GM12878 (cell line): ENCODE results near the gene GNPTG. TPM values are rescaled to one million over a fixed set of nuclear protein-coding genes. Genes with fewer than 3 reads are reported as not detected.

Source experiments
- ATAC-seq: fragments of 200-7000 bp; cut with Tn5 transposase; 3 replicates; pipeline ENCODE4 v1.9.1; 2020; ENCODE audit warnings: mild to moderate bottlenecking, moderate library complexity
- BruUV-seq: library from RNA; stranded (reverse); fragments of 400-500 nt; replicated peaks from 2 replicates; lab custom pipeline; 2021; lab: Mats Ljungman, UMichigan
- CTCF ChIA-PET: fragments of 300-600 bp; sonication (Branson Sonifier 250); formaldehyde crosslinking; extraction: SDS; loops from one replicate; lab custom pipeline; 2021; ENCODE audit warnings: inconsistent platforms; lab: Yijun Ruan, JAX
- POLR2A ChIA-PET: fragments of 350-600 bp; formaldehyde crosslinking; extraction: SDS; loops from one replicate; lab custom pipeline; 2021; ENCODE audit warnings: inconsistent platforms; lab: Charles Lee
- RAD21 ChIA-PET: fragments of 300-600 bp; sonication (Branson Sonifier 250); formaldehyde crosslinking; loops from one replicate; lab custom pipeline; 2023; ENCODE audit warnings: antibody characterized with exemption; ENCODE audit not compliant: unreplicated experiment; lab: Charles Lee
- SMC1A ChIA-PET: fragments of 300-600 bp; sonication (Branson Sonifier 250); formaldehyde crosslinking; loops from one replicate; lab custom pipeline; 2023; ENCODE audit not compliant: unreplicated experiment, uncharacterized antibody; lab: Charles Lee
- DNase-seq: peaks from one replicate; pipeline ENCODE4 v3.0.0-alpha.2; 2011; ENCODE audit warnings: low read depth, low spot score
- FAIRE-seq: peaks from 3 replicates; lab custom pipeline; 2011; peaks lifted over from hg19 to GRCh38; lab: Jason Lieb, UNC
- H2AFZ ChIP-seq: 2 replicates; pipeline ENCODE4 v1.6.0; 2011; ENCODE audit warnings: low read depth, low read length, control low read depth; ENCODE audit not compliant: control insufficient read depth
- H3K27ac ChIP-seq: 2 replicates; pipeline ENCODE4 v1.5.1; 2011; ENCODE audit warnings: control low read depth; ENCODE audit not compliant: control insufficient read depth, insufficient read depth
- H3K27me3 ChIP-seq, 2 experiments: replicated peaks in 1 of 2; 2 replicates each; pipeline versions ENCODE4 v1.6.0 to v1.6.1; 2011; ENCODE audit warnings: low read length in 1 of 2; ENCODE audit not compliant: control insufficient read depth in 2 of 2, insufficient read depth in 2 of 2
- H3K36me3 ChIP-seq, 2 experiments: 2 replicates each; pipeline ENCODE4 v1.5.1; 2011; ENCODE audit warnings: low read length in 1 of 2; ENCODE audit not compliant: control insufficient read depth in 2 of 2, insufficient read depth in 2 of 2
- H3K4me1 ChIP-seq: 2 replicates; pipeline ENCODE4 v1.6.1; 2011; ENCODE audit warnings: mild to moderate bottlenecking, low read length, moderate library complexity, mixed read lengths; ENCODE audit not compliant: control insufficient read depth, insufficient read depth
- H3K4me2 ChIP-seq: 2 replicates; pipeline ENCODE4 v1.6.0; 2011; ENCODE audit warnings: control low read depth; ENCODE audit not compliant: control insufficient read depth, insufficient read depth
- H3K4me3 ChIP-seq: fragments of 200-600 bp; sonication (generic); 2 replicates; pipeline ENCODE4 v1.5.1; 2016
- H3K79me2 ChIP-seq: 2 replicates; pipeline ENCODE4 v1.6.0; 2011; ENCODE audit warnings: low read length; ENCODE audit not compliant: control insufficient read depth, insufficient read depth
- H3K9ac ChIP-seq: 2 replicates; pipeline ENCODE4 v1.8.0; 2011; ENCODE audit warnings: low read length, control low read depth, mixed read lengths; ENCODE audit not compliant: control insufficient read depth, insufficient read depth
- H3K9me3 ChIP-seq: replicated peaks from 3 replicates; pipeline ENCODE4 v1.5.1; 2011; ENCODE audit warnings: mild to moderate bottlenecking, low read length; ENCODE audit not compliant: control insufficient read depth, insufficient read depth
- H4K20me1 ChIP-seq: 2 replicates; pipeline ENCODE4 v1.6.0; 2011; ENCODE audit not compliant: control insufficient read depth, insufficient read depth
- CBX3 ChIP-seq: fragments of 200-600 bp; sonication (generic); IDR thresholded peaks from 2 replicates; pipeline ENCODE4 v1.6.1; 2016; ENCODE audit warnings: low read depth, borderline replicate concordance
- CTCF ChIP-seq, 3 experiments: IDR thresholded peaks in 2 of 3; conservative IDR thresholded peaks in 1 of 3; 2 replicates each; pipeline ENCODE4 v1.5.1; 2011; ENCODE audit warnings: low read depth in 3 of 3, low read length in 3 of 3, mild to moderate bottlenecking in 3 of 3, control low read depth in 2 of 3, moderate library complexity in 2 of 3, inconsistent platforms in 1 of 3, mixed read lengths in 1 of 3; ENCODE audit not compliant: control insufficient read depth in 2 of 3, insufficient read depth in 1 of 3; ENCODE audit errors: extremely low read depth in 1 of 3
- EP300 ChIP-seq, 2 experiments: fragments of 150-350 bp in 1 of 2; IDR thresholded peaks; 2 replicates each; pipeline ENCODE4 v1.6.1; 2011 to 2012; ENCODE audit warnings: low read depth in 2 of 2, low read length in 2 of 2, borderline replicate concordance in 1 of 2, improper control_type of control experiment in 1 of 2, inconsistent platforms in 1 of 2; ENCODE audit not compliant: control insufficient read depth in 1 of 2
- FOXK2 ChIP-seq: fragments of 450-650 bp; IDR thresholded peaks from 2 replicates; pipeline ENCODE4 v1.6.1; 2017; ENCODE audit warnings: mild to moderate bottlenecking, moderate library complexity
- IKZF2 ChIP-seq, 2 experiments: fragments of 450-650 bp; IDR thresholded peaks; 2 replicates each; pipeline ENCODE4 v1.6.1; 2017; ENCODE audit warnings: mild to moderate bottlenecking in 2 of 2, moderate library complexity in 2 of 2
- MLLT1 ChIP-seq: fragments of 450-650 bp; IDR thresholded peaks from 2 replicates; pipeline ENCODE4 v1.6.1; 2016; ENCODE audit warnings: mild to moderate bottlenecking
- MYC ChIP-seq: IDR thresholded peaks from 2 replicates; pipeline ENCODE4 v1.6.1; 2011; ENCODE audit warnings: mild to moderate bottlenecking, low read length, moderate library complexity, inconsistent platforms; ENCODE audit not compliant: insufficient read depth, insufficient replicate concordance, insufficient read length, severe bottlenecking
- PAX5 ChIP-seq: IDR thresholded peaks from 2 replicates; pipeline ENCODE4 v1.6.1; 2011; ENCODE audit warnings: low read depth, low read length, borderline replicate concordance
- PML ChIP-seq: IDR thresholded peaks from 2 replicates; pipeline ENCODE4 v1.6.1; 2012; ENCODE audit warnings: low read length, inconsistent platforms
- POLR2AphosphoS5 ChIP-seq: IDR thresholded peaks from 2 replicates; pipeline ENCODE4 v1.6.1; 2011; ENCODE audit warnings: mild to moderate bottlenecking, low read length, inconsistent platforms
- RAD51 ChIP-seq: fragments of 450-650 bp; IDR thresholded peaks from 2 replicates; pipeline ENCODE4 v1.6.1; 2016; ENCODE audit warnings: moderate library complexity, mild to moderate bottlenecking, inconsistent platforms
- SPI1 ChIP-seq: IDR thresholded peaks from 2 replicates; pipeline ENCODE4 v1.6.1; 2011; ENCODE audit warnings: low read depth, mild to moderate bottlenecking, low read length, moderate library complexity, borderline replicate concordance; ENCODE audit not compliant: insufficient read depth
- SREBF1 ChIP-seq: IDR thresholded peaks from 2 replicates; pipeline ENCODE4 v1.6.1; 2012; ENCODE audit warnings: mild to moderate bottlenecking, low read length
- ZBTB4 ChIP-seq: fragments of 450-650 bp; formaldehyde crosslinking; IDR thresholded peaks from 2 replicates; pipeline ENCODE4 v1.4.0; 2022; ENCODE audit warnings: mild to moderate bottlenecking, moderate library complexity
- ZNF217 ChIP-seq: fragments of 450-650 bp; IDR thresholded peaks from 2 replicates; pipeline ENCODE4 v1.6.1; 2017; ENCODE audit warnings: antibody characterized with exemption, mild to moderate bottlenecking
- ZNF24 ChIP-seq: fragments of 450-650 bp; IDR thresholded peaks from 2 replicates; pipeline ENCODE4 v1.6.1; 2017; ENCODE audit warnings: antibody characterized with exemption, mild to moderate bottlenecking
- ZZZ3 ChIP-seq: IDR thresholded peaks from 2 replicates; pipeline ENCODE4 v1.6.1; 2011; ENCODE audit warnings: low read depth; ENCODE audit not compliant: control insufficient read depth, insufficient read length
- WGBS: methylation state at CpG from one replicate; pipeline ENCODE4 v1.1.6; 2016; ENCODE audit warnings: low lambda C conversion rate; ENCODE audit not compliant: insufficient replicate concordance, insufficient coverage; ENCODE audit errors: missing lambda C conversion rate; 5-methylcytosine and 5-hydroxymethylcytosine counted together
- in situ Hi-C: fragments of 300-500 bp; cut with MboI; formaldehyde crosslinking; loops from 9 replicates; pipeline ENCODE4 v1.14.3; 2018; ENCODE audit warnings: mixed read lengths
- intact Hi-C: fragments of 100-400 bp; cut with micrococcal nuclease; formaldehyde crosslinking; loops from one replicate; pipeline ENCODE4 v1.14.2; 2022; ENCODE audit not compliant: unreplicated experiment
- polyA plus RNA-seq, 11 experiments: library from polyadenylated mRNA; depleted of rRNA in 4 of 11; unstranded in 6 of 11; stranded (reverse) in 5 of 11; fragments of >200 nt; fragmentation: Nextera tagmentation in 4 of 11; fragmentation: Illumina TruSeq in 1 of 11; extraction: Ambion mirVana in 4 of 11; extraction: Trizol in 1 of 11; gene quantifications; 1 replicate in 1 of 11; 2 replicates in 10 of 11; pipeline versions ENCODE4 v1.2.1 to v1.2.3, GENCODE V29; 2011 to 2016; ENCODE audit warnings: inconsistent platforms in 2 of 11, missing spikeins in 2 of 11, low read depth in 1 of 11
- total RNA-seq, 4 experiments: library from RNA; depleted of rRNA in 3 of 4; stranded (reverse); fragments of >200 nt in 3 of 4; fragmentation: Illumina TruSeq in 1 of 4; extraction: Trizol in 1 of 4; gene quantifications; 2 replicates each; pipeline versions ENCODE4 v1.2.1 to v1.2.3, GENCODE V29; 2013 to 2021

GNPTG gene
- total and polyA plus RNA-seq, 10 of the 15 experiments (the other 5 are each of a cell fraction or from before 2014, with no cell fraction given) = 0.80 to 32.6 (median 20.9) TPM

GRCh38 chr16:1393613-1394176 is 42.0 kb downstream of the GNPTG start:
- no peaks in the 10 kb centered on the region for H3K9me3 ChIP-seq
- no peak overlapping the region for H3K4me2 ChIP-seq
- H3K4me1 ChIP-seq = no peaks in the 10 kb centered on the region
- CTCF ChIA-PET = no interaction called here
- no peak for DNase-seq
- intact Hi-C loops (no loop called here), in situ Hi-C loops (no loop called here)
- 89% methylated on average over 21 of the region's 21 CpGs for WGBS
- no peak for ATAC-seq
- RAD21 ChIA-PET = interaction anchor here (0.6 kb wide), 1 partner anchor 9 kb away, joined by 4 read pairs; no protein-coding TSS in a partner anchor
- no peaks in the 10 kb centered on the region for H4K20me1 ChIP-seq
- H3K79me2 ChIP-seq = no peaks in the 10 kb centered on the region
- H3K36me3 ChIP-seq = no peaks in the 10 kb centered on the region; a peak in 1 of 4 replicates
- FAIRE-seq = no peak
- H2AFZ ChIP-seq = no peak overlapping the region
- POLR2A ChIA-PET = no interaction called here
- H3K9ac ChIP-seq = no peak overlapping the region
- no TSS peak for BruUV-seq
- TF ChIP-seq SPI1 = no peak
- no peak for TF ChIP-seq ZNF217
- TF ChIP-seq CBX3 = no peak
- no peak for TF ChIP-seq ZZZ3
- no peak for TF ChIP-seq SREBF1
- no peak for TF ChIP-seq CTCF (IDR thresholded peaks at IDR 0.05 in 2 of 3, conservative IDR thresholded peaks at IDR 0.05 in 1 of 3; ENCODE audit: control insufficient read depth in 2 of 3, extremely low read depth in 1 of 3, insufficient read depth in 1 of 3, low read depth in 3 of 3, low read length in 3 of 3)
- TF ChIP-seq RAD51 = no peak
- TF ChIP-seq POLR2AphosphoS5 = no peak
- no peak for TF ChIP-seq ZNF24
- TF ChIP-seq MYC = no peak
- TF ChIP-seq FOXK2 = no peak
- TF ChIP-seq IKZF2 (IDR thresholded peaks at IDR 0.05) = no peak
- no peak for TF ChIP-seq ZBTB4 (CRISPR knock-in tag)
- TF ChIP-seq PML = no peak
- TF ChIP-seq PAX5 = no peak
- no peak for TF ChIP-seq MLLT1
- TF ChIP-seq EP300 (IDR thresholded peaks at IDR 0.05; ENCODE audit: borderline replicate concordance in 1 of 2, control insufficient read depth in 1 of 2, low read depth in 2 of 2, low read length in 2 of 2) = no peak
- no peaks in the 10 kb centered on the region for H3K27me3 ChIP-seq
- no peak overlapping the region for H3K4me3 ChIP-seq
- SMC1A ChIA-PET = no interaction called here
- H3K27ac ChIP-seq = no peak overlapping the region
